GM18867 (cell line): ENCODE measurements around the gene MTF1.

Experiments
- ATAC-seq: cut with Tn5 transposase; IDR thresholded peaks from one replicate; pipeline ENCODE4 v1.9.1; 2021; ENCODE audit warnings: mild to moderate bottlenecking, moderate library complexity; ENCODE audit not compliant: unreplicated experiment

Gene MTF1

GRCh38 chr1:37868466-37868865 lies 9.1 kb upstream of the MTF1 start:
- no peak for ATAC-seq

GRCh38 chr1:37867784-37868183 lies 8.4 kb upstream of the MTF1 start:
- no peak for ATAC-seq

- ATAC-seq: no peak
Measured at GRCh38 chr1:37866491-37866890, 7.1 kb upstream of the MTF1 start.

GRCh38 chr1:37865348-37866120 lies 6.1 kb upstream of the MTF1 start:
- ATAC-seq: no peak

- ATAC-seq: no peak
Measured at GRCh38 chr1:37862330-37862729, 2.9 kb upstream of the MTF1 start.

- ATAC-seq: no peak
Measured at GRCh38 chr1:37861151-37861550, 1.8 kb upstream of the MTF1 start.

GRCh38 chr1:37860346-37860666 lies 914 bp upstream of the MTF1 start:
- no peak for ATAC-seq

GRCh38 chr1:37858931-37859506 lies 373 bp downstream of the MTF1 start:
- peak; percentile 26 for ATAC-seq

- no peak for ATAC-seq
Measured at GRCh38 chr1:37854406-37854805, 5.0 kb downstream of the MTF1 start.

GRCh38 chr1:37853157-37853556 lies 6.2 kb downstream of the MTF1 start:
- no peak for ATAC-seq

GRCh38 chr1:37851782-37852210 lies 7.6 kb downstream of the MTF1 start:
- no peak for ATAC-seq

- ATAC-seq: no peak
Measured at GRCh38 chr1:37851262-37851661, 8.1 kb downstream of the MTF1 start.

- ATAC-seq: no peak
Measured at GRCh38 chr1:37850352-37850955, 8.9 kb downstream of the MTF1 start.

- ATAC-seq: no peak
Measured at GRCh38 chr1:37849480-37849879, 9.9 kb downstream of the MTF1 start.

- no peak for ATAC-seq
Measured at GRCh38 chr1:37846647-37847339, 12.6 kb downstream of the MTF1 start.

GRCh38 chr1:37845786-37846185 lies 13.6 kb downstream of the MTF1 start:
- no peak for ATAC-seq

- ATAC-seq: no peak
Measured at GRCh38 chr1:37845049-37845646, 14.2 kb downstream of the MTF1 start.

- ATAC-seq: no peak
Measured at GRCh38 chr1:37844536-37844935, 14.9 kb downstream of the MTF1 start.

- no peak for ATAC-seq
Measured at GRCh38 chr1:37841652-37842051, 17.7 kb downstream of the MTF1 start.

GRCh38 chr1:37840711-37841110 lies 18.7 kb downstream of the MTF1 start:
- no peak for ATAC-seq

- ATAC-seq: no peak
Measured at GRCh38 chr1:37839676-37840075, 19.7 kb downstream of the MTF1 start.
